Nephron (organoid): ENCODE results near the gene NXN.
"Not testable (repeated sequence)": the region's sequence is repeated elsewhere in the genome, so short reads cannot be mapped to it uniquely, and the experiment has no call there.

Source experiments
- H3K27ac Mint-ChIP-seq, 3 experiments: 2 replicates each; pipeline ENCODE4 v1.8.0; 2020; ENCODE audit warnings: mixed read lengths in 3 of 3, mild to moderate bottlenecking in 2 of 3, moderate library complexity in 1 of 3
- H3K27me3 Mint-ChIP-seq: 2 replicates; pipeline ENCODE4 v1.8.0; 2021; ENCODE audit warnings: low read depth, mild to moderate bottlenecking, moderate library complexity, mixed read lengths
- H3K36me3 Mint-ChIP-seq: 2 replicates; pipeline ENCODE4 v1.8.0; 2020; ENCODE audit warnings: low read depth, mixed read lengths
- H3K4me1 Mint-ChIP-seq: 2 replicates; pipeline ENCODE4 v1.8.0; 2020; ENCODE audit warnings: mixed read lengths
- H3K4me3 Mint-ChIP-seq, 3 experiments: 2 replicates each; pipeline ENCODE4 v1.8.0; 2020; ENCODE audit warnings: mild to moderate bottlenecking in 3 of 3, mixed read lengths in 3 of 3, moderate library complexity in 2 of 3
- H3K9me3 Mint-ChIP-seq: 2 replicates; pipeline ENCODE4 v1.8.0; 2020; ENCODE audit warnings: mixed read lengths
- CTCF ChIP-seq, 3 experiments: fragments of 200-600 bp; sonication (generic); IDR thresholded peaks; one replicate each; pipeline ENCODE4 v1.5.0; 2021; ENCODE audit warnings: antibody characterized with exemption in 3 of 3; ENCODE audit not compliant: unreplicated experiment in 3 of 3

NXN gene

GRCh38 chr17:787641-788221 is 191.8 kb downstream of the NXN start:
- no peak for TF ChIP-seq CTCF (IDR thresholded peaks at IDR 0.05; ENCODE audit: unreplicated experiment in 3 of 3)
- Mint-ChIP-seq H3K36me3 (peaks cover 33% of the 10 kb centered on the region), H3K4me3 (no peak overlapping the region), H3K27ac (no peak overlapping the region), H3K4me1 (peaks cover 10% of the 10 kb centered on the region), H3K27me3 (no peaks in the 10 kb centered on the region), H3K9me3 (no peaks in the 10 kb centered on the region)

GRCh38 chr17:785901-786300 is 193.7 kb downstream of the NXN start:
- H3K4me3 Mint-ChIP-seq, H3K9me3 Mint-ChIP-seq, H3K27me3 Mint-ChIP-seq, H3K27ac Mint-ChIP-seq: not testable (repeated sequence)
- Mint-ChIP-seq H3K4me1 (peaks cover 23% of the 10 kb centered on the region), H3K36me3 (peaks cover 19% of the 10 kb centered on the region)

GRCh38 chr17:784143-784542 is 195.4 kb downstream of the NXN start:
- peak overlapping the region; percentile 99 to 100 (median 99) for H3K4me3 Mint-ChIP-seq
- H3K27me3 Mint-ChIP-seq: no peaks in the 10 kb centered on the region
- no peak for TF ChIP-seq CTCF (IDR thresholded peaks at IDR 0.05; ENCODE audit: unreplicated experiment in 3 of 3)
- peaks cover 10% of the 10 kb centered on the region for H3K36me3 Mint-ChIP-seq
- peaks cover 23% of the 10 kb centered on the region for H3K4me1 Mint-ChIP-seq
- H3K9me3 Mint-ChIP-seq: no peaks in the 10 kb centered on the region
- no peak overlapping the region for H3K27ac Mint-ChIP-seq

GRCh38 chr17:781805-782731 is 197.5 kb downstream of the NXN start, which contains the start of the genes GLOD4 and MRM3:
Gene GLOD4 (minus strand): TSS chr17:782280. CDS start chr17:782255, 25 bp downstream.
Gene MRM3 (plus strand): TSS chr17:782353. CDS start chr17:782379, 26 bp downstream.
- TF ChIP-seq CTCF (IDR thresholded peaks at IDR 0.05; ENCODE audit: unreplicated experiment in 3 of 3): peak in 1 of 3 experiments; percentile 38
- H3K4me3 Mint-ChIP-seq: peak within 1 kb of the TSS; percentile 99 to 100 (median 99)
- peaks cover 15% of the 10 kb centered on the region for H3K36me3 Mint-ChIP-seq
- H3K27ac Mint-ChIP-seq: peak within 1 kb of the TSS; percentile 86 to 96 (median 94)
- peaks cover 23% of the 10 kb centered on the region for H3K4me1 Mint-ChIP-seq
- no peaks in the 10 kb centered on the region for H3K9me3 Mint-ChIP-seq
- H3K27me3 Mint-ChIP-seq: no peaks in the 10 kb centered on the region

GRCh38 chr17:778096-778495 is 201.5 kb downstream of the NXN start:
- Mint-ChIP-seq H3K4me3 (no peak overlapping the region), H3K4me1 (peaks cover 16% of the 10 kb centered on the region), H3K27me3 (no peaks in the 10 kb centered on the region), H3K27ac (no peak overlapping the region), H3K36me3 (peaks cover 48% of the 10 kb centered on the region), H3K9me3 (no peaks in the 10 kb centered on the region)
- TF ChIP-seq CTCF (IDR thresholded peaks at IDR 0.05; ENCODE audit: unreplicated experiment in 3 of 3): no peak

GRCh38 chr17:774313-774584 is 205.3 kb downstream of the NXN start:
- H3K27me3 Mint-ChIP-seq: no peaks in the 10 kb centered on the region
- peaks cover 74% of the 10 kb centered on the region for H3K36me3 Mint-ChIP-seq
- TF ChIP-seq CTCF (IDR thresholded peaks at IDR 0.05; ENCODE audit: unreplicated experiment in 3 of 3): no peak
- no peaks in the 10 kb centered on the region for H3K9me3 Mint-ChIP-seq
- H3K4me3 Mint-ChIP-seq: no peak overlapping the region
- H3K27ac Mint-ChIP-seq: peak overlapping the region in 1 of 3 experiments; percentile 51
- peaks cover 11% of the 10 kb centered on the region for H3K4me1 Mint-ChIP-seq
